Measurements from ENCODE around the gene KREMEN1. TPM values are rescaled to one million over a fixed set of nuclear protein-coding genes. Genes with fewer than 3 reads are reported as not detected.

The KREMEN1 gene
- total and polyA plus RNA-seq, 4 donors = 1.2 to 22.6 (median 3.8) TPM

DNA sequence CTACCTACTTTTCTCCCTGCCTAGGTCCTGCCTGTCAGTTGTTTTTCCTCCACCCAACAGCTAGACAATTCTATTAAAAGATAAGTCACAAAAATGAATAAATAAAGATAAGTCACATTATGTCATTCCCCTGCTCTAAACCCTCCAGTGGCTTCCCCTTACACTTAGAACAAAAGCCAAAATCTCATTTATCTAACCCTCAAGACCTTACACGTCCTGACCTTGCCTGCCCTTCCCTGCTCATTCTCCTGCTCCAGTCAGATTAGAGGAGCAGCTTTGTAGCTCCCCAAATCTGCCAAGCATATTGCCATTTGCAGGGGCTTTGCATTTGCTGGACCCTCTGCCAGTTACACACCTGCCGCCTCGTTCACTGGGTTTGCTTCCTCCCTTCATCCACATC lies 16.7 kb downstream of the KREMEN1 start:
- TF ChIP-seq TAF1 (conservative IDR thresholded peaks at IDR 0.05) (no peak), NR2F2 (IDR thresholded peaks at IDR 0.05) (no peak), GABPA (IDR thresholded peaks at IDR 0.05 in 1 of 2, conservative IDR thresholded peaks at IDR 0.05 in 1 of 2) (no peak), EGR1 (IDR thresholded peaks at IDR 0.05; ENCODE audit: low read depth in 2 of 2) (no peak), RAD21 (IDR thresholded peaks at IDR 0.05) (no peak), YY1 (IDR thresholded peaks at IDR 0.05) (no peak), HNF4A (conservative IDR thresholded peaks at IDR 0.05) (no peak), FOXA1 (IDR thresholded peaks at IDR 0.05) (no peak), SP1 (IDR thresholded peaks at IDR 0.05) (no peak), FOXA2 (IDR thresholded peaks at IDR 0.05) (no peak), HNF4G (IDR thresholded peaks at IDR 0.05) (no peak), RXRA (IDR thresholded peaks at IDR 0.05) (no peak)
- TF ChIP-seq, protein P1, sequence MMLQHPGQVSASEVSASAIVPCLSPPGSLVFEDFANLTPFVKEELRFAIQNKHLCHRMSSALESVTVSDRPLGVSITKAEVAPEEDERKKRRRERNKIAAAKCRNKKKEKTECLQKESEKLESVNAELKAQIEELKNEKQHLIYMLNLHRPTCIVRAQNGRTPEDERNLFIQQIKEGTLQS (IDR thresholded peaks at IDR 0.05) = no peak
- TF ChIP-seq, protein P2, sequence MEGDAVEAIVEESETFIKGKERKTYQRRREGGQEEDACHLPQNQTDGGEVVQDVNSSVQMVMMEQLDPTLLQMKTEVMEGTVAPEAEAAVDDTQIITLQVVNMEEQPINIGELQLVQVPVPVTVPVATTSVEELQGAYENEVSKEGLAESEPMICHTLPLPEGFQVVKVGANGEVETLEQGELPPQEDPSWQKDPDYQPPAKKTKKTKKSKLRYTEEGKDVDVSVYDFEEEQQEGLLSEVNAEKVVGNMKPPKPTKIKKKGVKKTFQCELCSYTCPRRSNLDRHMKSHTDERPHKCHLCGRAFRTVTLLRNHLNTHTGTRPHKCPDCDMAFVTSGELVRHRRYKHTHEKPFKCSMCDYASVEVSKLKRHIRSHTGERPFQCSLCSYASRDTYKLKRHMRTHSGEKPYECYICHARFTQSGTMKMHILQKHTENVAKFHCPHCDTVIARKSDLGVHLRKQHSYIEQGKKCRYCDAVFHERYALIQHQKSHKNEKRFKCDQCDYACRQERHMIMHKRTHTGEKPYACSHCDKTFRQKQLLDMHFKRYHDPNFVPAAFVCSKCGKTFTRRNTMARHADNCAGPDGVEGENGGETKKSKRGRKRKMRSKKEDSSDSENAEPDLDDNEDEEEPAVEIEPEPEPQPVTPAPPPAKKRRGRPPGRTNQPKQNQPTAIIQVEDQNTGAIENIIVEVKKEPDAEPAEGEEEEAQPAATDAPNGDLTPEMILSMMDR (IDR thresholded peaks at IDR 0.05; ENCODE audit: low read depth, low read length, missing input control) = no peak
- TF ChIP-seq, protein P3, sequence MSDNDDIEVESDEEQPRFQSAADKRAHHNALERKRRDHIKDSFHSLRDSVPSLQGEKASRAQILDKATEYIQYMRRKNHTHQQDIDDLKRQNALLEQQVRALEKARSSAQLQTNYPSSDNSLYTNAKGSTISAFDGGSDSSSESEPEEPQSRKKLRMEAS (IDR thresholded peaks at IDR 0.05) = no peak
- TF ChIP-seq, protein P4, sequence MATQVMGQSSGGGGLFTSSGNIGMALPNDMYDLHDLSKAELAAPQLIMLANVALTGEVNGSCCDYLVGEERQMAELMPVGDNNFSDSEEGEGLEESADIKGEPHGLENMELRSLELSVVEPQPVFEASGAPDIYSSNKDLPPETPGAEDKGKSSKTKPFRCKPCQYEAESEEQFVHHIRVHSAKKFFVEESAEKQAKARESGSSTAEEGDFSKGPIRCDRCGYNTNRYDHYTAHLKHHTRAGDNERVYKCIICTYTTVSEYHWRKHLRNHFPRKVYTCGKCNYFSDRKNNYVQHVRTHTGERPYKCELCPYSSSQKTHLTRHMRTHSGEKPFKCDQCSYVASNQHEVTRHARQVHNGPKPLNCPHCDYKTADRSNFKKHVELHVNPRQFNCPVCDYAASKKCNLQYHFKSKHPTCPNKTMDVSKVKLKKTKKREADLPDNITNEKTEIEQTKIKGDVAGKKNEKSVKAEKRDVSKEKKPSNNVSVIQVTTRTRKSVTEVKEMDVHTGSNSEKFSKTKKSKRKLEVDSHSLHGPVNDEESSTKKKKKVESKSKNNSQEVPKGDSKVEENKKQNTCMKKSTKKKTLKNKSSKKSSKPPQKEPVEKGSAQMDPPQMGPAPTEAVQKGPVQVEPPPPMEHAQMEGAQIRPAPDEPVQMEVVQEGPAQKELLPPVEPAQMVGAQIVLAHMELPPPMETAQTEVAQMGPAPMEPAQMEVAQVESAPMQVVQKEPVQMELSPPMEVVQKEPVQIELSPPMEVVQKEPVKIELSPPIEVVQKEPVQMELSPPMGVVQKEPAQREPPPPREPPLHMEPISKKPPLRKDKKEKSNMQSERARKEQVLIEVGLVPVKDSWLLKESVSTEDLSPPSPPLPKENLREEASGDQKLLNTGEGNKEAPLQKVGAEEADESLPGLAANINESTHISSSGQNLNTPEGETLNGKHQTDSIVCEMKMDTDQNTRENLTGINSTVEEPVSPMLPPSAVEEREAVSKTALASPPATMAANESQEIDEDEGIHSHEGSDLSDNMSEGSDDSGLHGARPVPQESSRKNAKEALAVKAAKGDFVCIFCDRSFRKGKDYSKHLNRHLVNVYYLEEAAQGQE (IDR thresholded peaks at IDR 0.05) = no peak
- TF ChIP-seq, protein P5, sequence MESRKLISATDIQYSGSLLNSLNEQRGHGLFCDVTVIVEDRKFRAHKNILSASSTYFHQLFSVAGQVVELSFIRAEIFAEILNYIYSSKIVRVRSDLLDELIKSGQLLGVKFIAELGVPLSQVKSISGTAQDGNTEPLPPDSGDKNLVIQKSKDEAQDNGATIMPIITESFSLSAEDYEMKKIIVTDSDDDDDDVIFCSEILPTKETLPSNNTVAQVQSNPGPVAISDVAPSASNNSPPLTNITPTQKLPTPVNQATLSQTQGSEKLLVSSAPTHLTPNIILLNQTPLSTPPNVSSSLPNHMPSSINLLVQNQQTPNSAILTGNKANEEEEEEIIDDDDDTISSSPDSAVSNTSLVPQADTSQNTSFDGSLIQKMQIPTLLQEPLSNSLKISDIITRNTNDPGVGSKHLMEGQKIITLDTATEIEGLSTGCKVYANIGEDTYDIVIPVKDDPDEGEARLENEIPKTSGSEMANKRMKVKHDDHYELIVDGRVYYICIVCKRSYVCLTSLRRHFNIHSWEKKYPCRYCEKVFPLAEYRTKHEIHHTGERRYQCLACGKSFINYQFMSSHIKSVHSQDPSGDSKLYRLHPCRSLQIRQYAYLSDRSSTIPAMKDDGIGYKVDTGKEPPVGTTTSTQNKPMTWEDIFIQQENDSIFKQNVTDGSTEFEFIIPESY (IDR thresholded peaks at IDR 0.05) = no peak
- peaks cover 0 to 28% (median 17%) of the 10 kb centered on the region in 4 donors for H3K4me1 ChIP-seq (ENCODE audit: control insufficient read depth in 4 of 4, insufficient read depth in 4 of 4, low read length in 3 of 4)
- no peaks in the 10 kb centered on the region for H3K9me3 ChIP-seq (ENCODE audit: control insufficient read depth in 4 of 4, low read length in 3 of 4)
- no peaks in the 10 kb centered on the region for H3K27me3 ChIP-seq (ENCODE audit: control insufficient read depth in 4 of 4, insufficient read depth in 4 of 4, low read length in 3 of 4)
- no peaks in the 10 kb centered on the region for H3K36me3 ChIP-seq (ENCODE audit: control insufficient read depth in 4 of 4, insufficient read depth in 3 of 4, low read depth in 1 of 4, low read length in 3 of 4)
- 61% methylated on average over 3 of the region's 3 CpGs for WGBS
- H3K4me3 ChIP-seq (ENCODE audit: low read depth in 1 of 3, low read length in 3 of 3) = no peak overlapping the region
- no peak for DNase-seq (ENCODE audit: low spot score)
- H3K27ac ChIP-seq (ENCODE audit: low read depth in 1 of 2, low read length in 2 of 2) = no peak overlapping the region
- H3K9ac ChIP-seq (ENCODE audit: low read depth in 1 of 2, low read length in 2 of 2) = no peak overlapping the region

Measured in liver (tissue), 9 donors.